HepG2 (cell line): ENCODE data around the gene ZNF514.

Experiments used
- FOXM1 ChIP-seq: sonication (generic); formaldehyde crosslinking; IDR thresholded peaks from 2 replicates; pipeline ENCODE4 v1.5.0; 2020; ENCODE audit warnings: missing genetic modification reagents
- JUNB ChIP-seq: sonication (generic); formaldehyde crosslinking; IDR thresholded peaks from 2 replicates; pipeline ENCODE4 v1.8.0; 2022; ENCODE audit warnings: missing genetic modification reagents, mild to moderate bottlenecking, borderline replicate concordance
- MAFK ChIP-seq, 2 experiments: IDR thresholded peaks in 1 of 2; conservative IDR thresholded peaks in 1 of 2; 2 replicates each; pipeline ENCODE4 v1.6.1; 2011; ENCODE audit warnings: improper control_type of control experiment in 2 of 2, low read length in 2 of 2
- POLR2AphosphoS5 ChIP-seq: IDR thresholded peaks from 2 replicates; pipeline ENCODE4 v1.6.1; 2012; ENCODE audit warnings: low read depth, low read length
- SUZ12 ChIP-seq: fragments of 150-350 bp; IDR thresholded peaks from 2 replicates; pipeline ENCODE4 v1.6.1; 2014; ENCODE audit warnings: low read depth, low read length
- TF ChIP-seq, protein P1 (sequence below): sonication (generic); formaldehyde crosslinking; IDR thresholded peaks from 2 replicates; pipeline ENCODE4 v1.5.0; 2020; ENCODE audit warnings: mild to moderate bottlenecking, missing genetic modification reagents, moderate library complexity
- TF ChIP-seq, protein P2 (sequence below): sonication (generic); formaldehyde crosslinking; IDR thresholded peaks from 2 replicates; pipeline ENCODE4 v1.8.1; 2023; ENCODE audit warnings: mild to moderate bottlenecking, inconsistent platforms, moderate library complexity, missing genetic modification reagents, borderline replicate concordance
- TF ChIP-seq, protein P3 (sequence below): sonication (generic); formaldehyde crosslinking; IDR thresholded peaks from 2 replicates; pipeline ENCODE4 v1.5.1; 2020; ENCODE audit warnings: mild to moderate bottlenecking, missing genetic modification reagents, moderate library complexity
- TF ChIP-seq, protein P4 (sequence below): sonication (generic); formaldehyde crosslinking; conservative IDR thresholded peaks from 2 replicates; pipeline ENCODE4 v1.4.0; 2020; ENCODE audit warnings: missing genetic modification reagents

DNA sequence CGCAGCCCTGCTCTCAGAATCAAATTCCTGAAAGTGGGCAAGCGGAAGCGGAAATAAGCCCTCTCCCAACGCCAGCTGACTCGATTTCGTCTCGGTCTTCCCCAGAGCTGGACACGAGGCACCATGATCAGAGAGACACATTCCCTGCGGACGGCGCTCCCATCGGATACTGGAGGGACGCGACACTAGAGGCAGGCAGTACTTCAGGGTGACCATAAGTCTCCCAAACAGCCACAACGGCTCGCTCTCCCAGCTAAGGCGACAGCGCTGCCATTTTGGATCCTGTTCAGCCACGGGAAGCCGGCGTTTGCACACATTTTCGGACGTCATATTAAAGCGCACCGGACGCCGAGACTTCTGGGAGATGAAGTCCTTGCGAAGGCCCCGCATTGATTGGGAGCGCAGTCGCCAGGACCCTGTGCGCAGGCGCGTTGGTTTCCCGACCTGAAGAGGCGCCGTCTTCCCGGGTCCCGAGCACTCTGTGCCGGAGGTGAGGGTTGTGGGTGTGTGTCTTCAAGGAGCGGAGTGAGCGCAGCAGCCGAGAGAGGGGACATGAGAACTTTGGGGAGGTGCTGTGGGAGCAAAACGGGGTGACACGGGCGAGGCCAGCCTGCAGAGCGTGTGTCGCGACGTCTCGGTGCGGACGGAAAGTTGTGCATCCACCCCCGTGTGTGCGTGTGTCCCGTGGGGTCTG lies 5.9 kb upstream of the ZNF514 start, which contains the start of gene ZNF2:
- TF ChIP-seq, protein P1, sequence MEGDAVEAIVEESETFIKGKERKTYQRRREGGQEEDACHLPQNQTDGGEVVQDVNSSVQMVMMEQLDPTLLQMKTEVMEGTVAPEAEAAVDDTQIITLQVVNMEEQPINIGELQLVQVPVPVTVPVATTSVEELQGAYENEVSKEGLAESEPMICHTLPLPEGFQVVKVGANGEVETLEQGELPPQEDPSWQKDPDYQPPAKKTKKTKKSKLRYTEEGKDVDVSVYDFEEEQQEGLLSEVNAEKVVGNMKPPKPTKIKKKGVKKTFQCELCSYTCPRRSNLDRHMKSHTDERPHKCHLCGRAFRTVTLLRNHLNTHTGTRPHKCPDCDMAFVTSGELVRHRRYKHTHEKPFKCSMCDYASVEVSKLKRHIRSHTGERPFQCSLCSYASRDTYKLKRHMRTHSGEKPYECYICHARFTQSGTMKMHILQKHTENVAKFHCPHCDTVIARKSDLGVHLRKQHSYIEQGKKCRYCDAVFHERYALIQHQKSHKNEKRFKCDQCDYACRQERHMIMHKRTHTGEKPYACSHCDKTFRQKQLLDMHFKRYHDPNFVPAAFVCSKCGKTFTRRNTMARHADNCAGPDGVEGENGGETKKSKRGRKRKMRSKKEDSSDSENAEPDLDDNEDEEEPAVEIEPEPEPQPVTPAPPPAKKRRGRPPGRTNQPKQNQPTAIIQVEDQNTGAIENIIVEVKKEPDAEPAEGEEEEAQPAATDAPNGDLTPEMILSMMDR (CRISPR knock-in tag): peak; percentile 29
- TF ChIP-seq, protein P2, sequence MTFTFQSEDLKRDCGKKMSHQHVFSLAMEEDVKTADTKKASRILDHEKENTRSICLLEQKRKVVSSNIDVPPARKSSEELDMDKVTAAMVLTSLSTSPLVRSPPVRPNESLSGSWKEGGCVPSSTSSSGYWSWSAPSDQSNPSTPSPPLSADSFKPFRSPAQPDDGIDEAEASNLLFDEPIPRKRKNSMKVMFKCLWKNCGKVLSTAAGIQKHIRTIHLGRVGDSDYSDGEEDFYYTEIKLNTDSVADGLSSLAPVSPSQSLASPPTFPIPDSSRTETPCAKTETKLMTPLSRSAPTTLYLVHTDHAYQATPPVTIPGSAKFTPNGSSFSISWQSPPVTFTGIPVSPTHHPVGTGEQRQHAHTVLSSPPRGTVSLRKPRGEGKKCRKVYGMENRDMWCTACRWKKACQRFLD (CRISPR knock-in tag): peak; percentile 68; the same call in 1 of the 2 replicates
- TF ChIP-seq POLR2AphosphoS5: peak; percentile 98
- TF ChIP-seq MAFK (conservative IDR thresholded peaks at IDR 0.05 in 1 of 2, IDR thresholded peaks at IDR 0.05 in 1 of 2; ENCODE audit: low read length in 2 of 2): no peak
- TF ChIP-seq, protein P3, sequence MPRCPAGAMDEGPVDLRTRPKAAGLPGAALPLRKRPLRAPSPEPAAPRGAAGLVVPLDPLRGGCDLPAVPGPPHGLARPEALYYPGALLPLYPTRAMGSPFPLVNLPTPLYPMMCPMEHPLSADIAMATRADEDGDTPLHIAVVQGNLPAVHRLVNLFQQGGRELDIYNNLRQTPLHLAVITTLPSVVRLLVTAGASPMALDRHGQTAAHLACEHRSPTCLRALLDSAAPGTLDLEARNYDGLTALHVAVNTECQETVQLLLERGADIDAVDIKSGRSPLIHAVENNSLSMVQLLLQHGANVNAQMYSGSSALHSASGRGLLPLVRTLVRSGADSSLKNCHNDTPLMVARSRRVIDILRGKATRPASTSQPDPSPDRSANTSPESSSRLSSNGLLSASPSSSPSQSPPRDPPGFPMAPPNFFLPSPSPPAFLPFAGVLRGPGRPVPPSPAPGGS (CRISPR knock-in tag): peak; percentile 60
- TF ChIP-seq FOXM1 (CRISPR knock-in tag): no peak
- peak; percentile 67 for TF ChIP-seq SUZ12
- no peak; the same call in 1 of the 2 replicates for TF ChIP-seq JUNB
- TF ChIP-seq, protein P4, sequence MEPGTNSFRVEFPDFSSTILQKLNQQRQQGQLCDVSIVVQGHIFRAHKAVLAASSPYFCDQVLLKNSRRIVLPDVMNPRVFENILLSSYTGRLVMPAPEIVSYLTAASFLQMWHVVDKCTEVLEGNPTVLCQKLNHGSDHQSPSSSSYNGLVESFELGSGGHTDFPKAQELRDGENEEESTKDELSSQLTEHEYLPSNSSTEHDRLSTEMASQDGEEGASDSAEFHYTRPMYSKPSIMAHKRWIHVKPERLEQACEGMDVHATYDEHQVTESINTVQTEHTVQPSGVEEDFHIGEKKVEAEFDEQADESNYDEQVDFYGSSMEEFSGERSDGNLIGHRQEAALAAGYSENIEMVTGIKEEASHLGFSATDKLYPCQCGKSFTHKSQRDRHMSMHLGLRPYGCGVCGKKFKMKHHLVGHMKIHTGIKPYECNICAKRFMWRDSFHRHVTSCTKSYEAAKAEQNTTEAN (CRISPR knock-in tag): no peak; the same call in 1 of the 2 replicates
